Neural crest cell (in vitro differentiated cells): Measurements from ENCODE around the gene SAPCD2. TPM values are rescaled to one million over a fixed set of nuclear protein-coding genes. Genes with fewer than 3 reads are reported as not detected.
A peak's percentile ranks its signal among the peaks of the same experiment; 100 is the strongest.

Source experiments
- DNase-seq: peaks from one replicate; pipeline ENCODE4 v3.0.0; 2021; ENCODE audit warnings: low read depth, mixed read lengths, low spot score
- H3K27ac Mint-ChIP-seq: one replicate; pipeline ENCODE4 v1.8.0; 2021; ENCODE audit warnings: mild to moderate bottlenecking, mixed read lengths; ENCODE audit not compliant: unreplicated experiment
- H3K27me3 Mint-ChIP-seq: 2 replicates; pipeline ENCODE4 v1.8.0; 2021; ENCODE audit warnings: low read depth, mild to moderate bottlenecking, mixed read lengths
- H3K36me3 Mint-ChIP-seq: 2 replicates; pipeline ENCODE4 v1.8.0; 2021; ENCODE audit warnings: low read depth, mild to moderate bottlenecking, mixed read lengths
- H3K4me1 Mint-ChIP-seq: 2 replicates; pipeline ENCODE4 v1.8.0; 2021; ENCODE audit warnings: mixed read lengths
- H3K4me3 Mint-ChIP-seq: one replicate; pipeline ENCODE4 v1.8.0; 2021; ENCODE audit warnings: mild to moderate bottlenecking, mixed read lengths
- H3K9me3 Mint-ChIP-seq: 2 replicates; pipeline ENCODE4 v1.8.0; 2021; ENCODE audit warnings: mixed read lengths
- total RNA-seq: library from RNA; stranded (reverse); gene quantifications from 2 replicates; pipeline ENCODE4 v1.2.1, GENCODE V29; 2021
- TF ChIP-seq, protein P1 (sequence below): fragments of 200-600 bp; sonication (generic); conservative IDR thresholded peaks from 2 replicates; pipeline ENCODE4 v1.5.0; 2021; ENCODE audit warnings: antibody characterized with exemption, mild to moderate bottlenecking

Gene SAPCD2
- total RNA-seq, 1 donor from 2014 or later = 31.1 TPM

DNA sequence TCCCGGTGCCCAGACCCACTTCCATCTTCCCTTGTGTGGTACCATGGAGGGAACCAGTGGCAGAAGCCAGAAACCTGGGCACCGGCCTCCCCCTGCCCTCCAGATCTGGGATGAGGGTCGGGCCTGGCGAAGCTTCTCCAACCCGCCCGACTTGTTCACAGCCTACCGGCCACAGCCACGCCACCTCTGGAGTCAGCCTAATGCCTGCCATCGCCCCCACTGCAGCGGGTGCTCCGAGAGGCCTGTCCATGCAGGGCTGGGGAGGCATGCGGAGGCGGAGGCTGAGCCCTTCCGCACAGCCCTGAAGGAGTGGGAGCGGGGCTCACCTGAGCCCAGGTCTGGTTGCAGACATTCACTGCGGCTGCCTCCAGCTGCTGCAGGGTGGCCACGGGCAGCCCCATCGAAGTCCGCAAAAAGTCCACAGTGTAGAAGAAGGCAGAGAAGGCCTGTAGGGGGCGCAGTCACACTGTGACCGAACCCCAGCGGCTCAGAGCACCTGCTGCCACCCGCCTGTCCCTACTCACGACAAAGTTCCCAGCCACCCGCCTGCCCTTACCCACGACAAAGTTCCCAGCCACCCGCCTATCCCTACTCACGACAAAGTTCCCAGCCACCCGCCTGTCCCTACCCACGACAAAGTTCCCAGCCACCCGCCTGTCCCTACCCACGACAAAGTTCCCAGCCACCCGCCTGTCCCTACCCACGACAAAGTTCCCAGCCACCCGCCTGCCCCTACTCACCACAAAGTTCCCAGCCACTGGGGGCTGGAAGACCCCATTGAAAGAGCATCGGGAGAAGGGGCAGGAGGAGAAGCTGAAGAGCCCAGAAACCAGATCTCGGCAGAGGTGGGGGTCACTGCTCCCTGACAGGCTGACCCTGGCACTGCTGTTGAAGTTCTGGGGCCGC, 20.6 kb downstream of the SAPCD2 start:
- peak; percentile 73 for DNase-seq
- Mint-ChIP-seq H3K36me3 (no peaks in the 10 kb centered on the region), H3K4me3 (peak overlapping the region; percentile 51), H3K27ac (no peak overlapping the region), H3K4me1 (peaks cover 3% of the 10 kb centered on the region), H3K27me3 (peaks cover 75% of the 10 kb centered on the region), H3K9me3 (no peaks in the 10 kb centered on the region)
- TF ChIP-seq, protein P1, sequence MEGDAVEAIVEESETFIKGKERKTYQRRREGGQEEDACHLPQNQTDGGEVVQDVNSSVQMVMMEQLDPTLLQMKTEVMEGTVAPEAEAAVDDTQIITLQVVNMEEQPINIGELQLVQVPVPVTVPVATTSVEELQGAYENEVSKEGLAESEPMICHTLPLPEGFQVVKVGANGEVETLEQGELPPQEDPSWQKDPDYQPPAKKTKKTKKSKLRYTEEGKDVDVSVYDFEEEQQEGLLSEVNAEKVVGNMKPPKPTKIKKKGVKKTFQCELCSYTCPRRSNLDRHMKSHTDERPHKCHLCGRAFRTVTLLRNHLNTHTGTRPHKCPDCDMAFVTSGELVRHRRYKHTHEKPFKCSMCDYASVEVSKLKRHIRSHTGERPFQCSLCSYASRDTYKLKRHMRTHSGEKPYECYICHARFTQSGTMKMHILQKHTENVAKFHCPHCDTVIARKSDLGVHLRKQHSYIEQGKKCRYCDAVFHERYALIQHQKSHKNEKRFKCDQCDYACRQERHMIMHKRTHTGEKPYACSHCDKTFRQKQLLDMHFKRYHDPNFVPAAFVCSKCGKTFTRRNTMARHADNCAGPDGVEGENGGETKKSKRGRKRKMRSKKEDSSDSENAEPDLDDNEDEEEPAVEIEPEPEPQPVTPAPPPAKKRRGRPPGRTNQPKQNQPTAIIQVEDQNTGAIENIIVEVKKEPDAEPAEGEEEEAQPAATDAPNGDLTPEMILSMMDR = peak; percentile 69

GRCh38 chr9:137048655-137049543, 21.5 kb downstream of the SAPCD2 start:
- H3K36me3 Mint-ChIP-seq = no peaks in the 10 kb centered on the region
- no peaks in the 10 kb centered on the region for H3K9me3 Mint-ChIP-seq
- H3K27ac Mint-ChIP-seq = no peak overlapping the region
- peaks cover 71% of the 10 kb centered on the region for H3K27me3 Mint-ChIP-seq
- no peak for DNase-seq
- TF ChIP-seq, protein P1 = no peak
- H3K4me1 Mint-ChIP-seq = peaks cover 4% of the 10 kb centered on the region
- H3K4me3 Mint-ChIP-seq = no peak overlapping the region

- no peak within 1 kb of the TSS for H3K27ac Mint-ChIP-seq
These were observed 24.1 kb downstream of the SAPCD2 start, which contains the start of gene NPDC1 for GRCh38 chr9:137046088-137046787. TSS of gene NPDC1 (minus strand) at chr9:137046177. CDS start at chr9:137045989, 188 bp downstream.

GRCh38 chr9:137045294-137046087, 24.9 kb downstream of the SAPCD2 start:
- H3K27me3 Mint-ChIP-seq = peaks cover 47% of the 10 kb centered on the region
- peak overlapping the region; percentile 86 for H3K4me3 Mint-ChIP-seq
- H3K36me3 Mint-ChIP-seq = no peaks in the 10 kb centered on the region
- H3K9me3 Mint-ChIP-seq = no peaks in the 10 kb centered on the region
- TF ChIP-seq, protein P1 = no peak
- H3K4me1 Mint-ChIP-seq = peaks cover 4% of the 10 kb centered on the region
- no peak for DNase-seq
- no peak overlapping the region for H3K27ac Mint-ChIP-seq

More at GRCh38 chr9:137046088-137046787, 24.1 kb downstream of the SAPCD2 start, which contains the start of gene NPDC1:
- peaks cover 4% of the 10 kb centered on the region for H3K4me1 Mint-ChIP-seq
- TF ChIP-seq, protein P1 = peak; percentile 88
- H3K36me3 Mint-ChIP-seq = no peaks in the 10 kb centered on the region
- peak within 1 kb of the TSS; percentile 86 for H3K4me3 Mint-ChIP-seq
- DNase-seq = peak; percentile 90
- peaks cover 53% of the 10 kb centered on the region for H3K27me3 Mint-ChIP-seq
- no peaks in the 10 kb centered on the region for H3K9me3 Mint-ChIP-seq
